HG02610 (cell line): ENCODE results near the gene UGT2B10.
"Not testable (repeated sequence)": the region's sequence is repeated elsewhere in the genome, so short reads cannot be mapped to it uniquely, and the experiment has no call there.

Source experiments
- ATAC-seq: cut with Tn5 transposase; IDR thresholded peaks from one replicate; pipeline ENCODE4 v1.9.1; 2021; ENCODE audit warnings: mild to moderate bottlenecking, moderate library complexity; ENCODE audit not compliant: unreplicated experiment

The UGT2B10 gene

DNA sequence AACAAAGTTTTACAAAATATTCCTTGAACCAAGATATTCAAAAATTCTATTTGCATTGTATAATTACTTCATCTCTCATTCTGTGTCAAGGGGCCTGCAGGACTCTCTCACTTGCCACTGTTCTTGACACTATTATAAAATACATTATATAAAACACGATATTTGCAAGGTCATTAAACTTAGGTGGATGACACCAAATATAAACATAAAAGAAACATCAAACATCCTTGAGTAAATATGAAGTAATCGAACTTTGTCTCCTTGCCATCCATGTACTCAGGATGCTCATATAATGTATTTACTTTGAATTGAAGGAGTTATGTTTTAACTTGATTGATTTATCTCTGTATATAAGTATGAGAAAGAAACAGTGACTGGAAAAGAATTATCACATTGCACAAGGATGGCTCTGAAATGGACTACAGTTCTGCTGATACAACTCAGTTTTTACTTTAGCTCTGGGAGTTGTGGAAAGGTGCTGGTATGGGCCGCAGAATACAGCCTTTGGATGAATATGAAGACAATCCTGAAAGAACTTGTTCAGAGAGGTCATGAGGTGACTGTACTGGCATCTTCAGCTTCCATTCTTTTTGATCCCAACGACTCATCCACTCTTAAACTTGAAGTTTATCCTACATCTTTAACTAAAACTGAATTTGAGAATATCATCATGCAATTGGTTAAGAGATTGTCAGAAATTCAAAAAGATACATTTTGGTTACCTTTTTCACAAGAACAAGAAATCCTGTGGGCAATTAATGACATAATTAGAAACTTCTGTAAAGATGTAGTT, at the start of gene UGT2B10:
Gene UGT2B10, plus strand, starts transcription at position 378 of the 793 bp plus-strand sequence. Its CDS starts 26 bp downstream, at position 404.
- not testable (repeated sequence) for ATAC-seq

DNA sequence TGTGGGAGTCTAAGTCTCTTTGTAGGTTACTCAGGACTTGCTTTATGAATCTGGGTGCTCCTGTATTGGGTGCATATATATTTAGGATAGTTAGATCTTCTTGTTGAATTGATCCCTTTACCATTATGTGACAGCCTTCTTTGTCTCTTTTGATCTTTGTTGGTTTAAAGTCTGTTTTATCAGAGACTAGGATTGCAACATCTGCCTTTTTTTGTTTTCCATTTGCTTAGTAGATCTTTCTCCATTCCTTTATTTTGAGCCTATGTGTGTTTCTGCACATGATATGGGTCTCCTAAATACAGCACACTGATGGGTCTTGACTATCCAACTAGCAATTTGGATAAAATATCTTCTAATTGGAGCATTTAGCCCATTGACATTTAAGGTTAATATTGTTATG, 44.0 kb upstream of the UGT2B10 start:
- not testable (repeated sequence) for ATAC-seq

DNA sequence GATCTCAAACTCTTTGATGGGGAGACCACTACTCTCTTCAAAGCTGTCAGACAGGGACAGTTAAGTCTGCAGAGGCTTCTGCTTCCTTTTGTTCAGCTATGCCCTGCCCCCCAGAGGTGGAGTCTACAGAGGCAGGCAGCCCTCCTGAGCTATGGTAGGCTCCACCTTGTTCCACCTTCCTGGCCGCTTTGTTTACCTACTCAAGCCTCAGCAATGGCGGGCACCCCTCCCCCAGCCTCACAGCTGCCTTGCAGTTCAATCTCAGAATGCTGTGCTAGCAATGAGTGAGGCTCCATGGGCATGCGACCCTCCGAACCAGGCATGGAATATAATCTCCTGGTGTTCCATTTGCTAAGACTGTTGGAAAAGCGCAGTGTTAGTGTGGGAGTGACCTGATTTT, 42.1 kb upstream of the UGT2B10 start:
- no peak for ATAC-seq

DNA sequence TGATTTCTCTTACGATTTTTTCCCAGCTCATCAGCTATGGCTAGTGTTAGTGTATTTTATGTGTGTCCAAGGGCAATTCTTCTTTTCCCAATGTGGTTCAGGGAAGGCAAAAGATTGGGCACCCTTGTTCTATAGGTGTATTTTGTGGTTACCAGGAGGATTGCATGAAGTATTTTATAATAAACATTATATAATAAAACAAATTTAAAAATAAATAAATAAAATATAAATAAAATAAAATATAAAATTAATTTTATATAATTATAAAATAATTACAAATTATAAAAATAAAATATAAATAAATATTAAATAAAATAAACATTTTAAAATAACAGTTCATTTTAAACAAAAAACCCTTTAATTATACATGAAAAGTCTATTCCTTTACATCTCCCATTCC, 35.6 kb upstream of the UGT2B10 start:
- no peak for ATAC-seq

DNA sequence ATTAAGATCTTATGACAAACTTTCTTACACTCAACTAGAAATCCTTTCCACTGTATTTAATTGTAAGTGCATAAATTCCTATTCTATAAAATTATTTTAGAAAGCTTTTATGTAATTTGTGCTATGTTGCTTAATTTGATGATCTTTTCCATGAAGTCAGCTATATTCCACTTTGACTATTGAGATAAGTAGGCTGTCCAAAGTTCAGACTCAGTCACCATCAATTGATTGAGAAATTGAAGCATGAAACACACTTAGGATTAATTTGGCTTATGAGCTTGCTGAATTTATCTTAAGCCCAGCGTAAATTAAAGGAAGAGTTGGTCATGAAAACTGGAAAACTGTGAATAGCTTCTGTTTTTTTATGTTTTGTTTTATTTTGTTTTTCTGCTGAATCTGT, 18.7 kb upstream of the UGT2B10 start:
- ATAC-seq = no peak

DNA sequence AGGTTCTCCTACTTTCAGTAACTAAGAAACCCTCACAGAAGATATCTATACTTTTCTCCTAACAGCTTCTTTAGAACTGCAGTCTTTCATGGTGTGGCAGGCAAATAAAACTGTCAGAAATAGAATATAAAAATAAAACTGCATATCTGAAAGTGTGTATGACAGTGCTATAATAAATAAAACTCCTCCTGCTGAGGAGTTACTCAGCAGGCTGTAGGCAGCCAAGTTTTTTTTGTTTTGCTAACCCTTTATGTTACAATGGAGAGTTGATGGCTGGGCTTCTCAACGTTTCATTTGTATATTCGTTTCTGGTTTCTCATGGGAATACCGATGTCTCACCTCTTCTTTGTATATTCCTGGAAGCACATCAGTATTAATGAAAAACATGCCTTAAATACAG, 18.2 kb upstream of the UGT2B10 start:
- ATAC-seq = no peak

DNA sequence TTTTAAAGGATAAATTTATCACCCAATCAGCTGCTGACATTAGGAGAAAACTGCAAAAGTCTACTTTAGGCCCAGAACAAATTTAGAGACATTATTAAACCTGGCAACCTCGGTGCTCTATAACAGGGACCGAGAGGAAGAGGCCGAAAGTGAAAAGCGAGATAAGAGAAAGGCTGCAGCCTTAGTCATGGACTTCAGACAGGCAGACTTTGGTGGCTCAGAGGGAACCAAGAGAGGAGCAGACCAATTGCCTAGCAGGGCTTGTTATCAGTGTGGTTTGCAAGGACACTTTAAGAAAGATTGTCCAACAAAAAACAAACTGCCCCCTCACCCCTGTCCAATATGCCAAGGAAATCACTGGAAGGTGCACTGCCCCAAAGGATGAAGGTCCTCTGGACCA, 12.8 kb upstream of the UGT2B10 start:
- no peak for ATAC-seq

DNA sequence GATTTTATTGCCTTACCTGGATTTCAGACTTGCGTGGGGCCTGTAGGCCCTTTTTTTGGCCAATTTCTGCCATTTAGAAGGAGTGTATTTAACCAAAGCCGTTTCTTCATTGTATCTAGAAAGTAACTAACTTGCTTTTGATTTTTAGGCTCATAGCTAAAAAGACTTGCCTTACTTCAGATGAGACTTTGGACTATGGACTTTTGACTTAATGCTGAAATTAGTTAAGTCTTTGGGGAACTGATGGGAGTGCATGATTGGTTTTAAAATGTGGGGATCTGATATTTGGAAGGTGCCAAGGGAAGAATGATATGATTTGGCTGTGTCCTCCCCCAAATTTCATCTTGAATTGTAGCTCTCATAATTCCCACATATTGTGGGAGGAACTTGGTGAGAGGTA, 7.7 kb upstream of the UGT2B10 start:
- no peak for ATAC-seq

DNA sequence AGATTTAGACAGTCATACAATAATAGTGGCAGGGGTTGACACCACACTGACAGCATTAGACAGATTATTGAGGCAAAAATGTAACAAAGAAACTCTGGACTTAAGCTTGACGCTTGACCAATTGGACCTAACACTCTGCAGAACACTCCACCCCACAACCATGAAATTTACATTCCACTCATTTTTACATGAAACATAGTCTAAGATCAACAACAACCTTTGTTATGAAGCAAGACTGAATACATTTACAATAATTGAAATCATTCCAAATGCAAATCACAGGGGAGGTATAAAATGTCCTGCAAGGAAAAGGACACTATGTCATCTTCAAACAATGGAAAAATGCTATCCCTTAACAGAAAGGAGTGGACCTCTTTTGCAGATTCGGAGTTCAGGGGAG, 4.9 kb upstream of the UGT2B10 start:
- no peak for ATAC-seq

DNA sequence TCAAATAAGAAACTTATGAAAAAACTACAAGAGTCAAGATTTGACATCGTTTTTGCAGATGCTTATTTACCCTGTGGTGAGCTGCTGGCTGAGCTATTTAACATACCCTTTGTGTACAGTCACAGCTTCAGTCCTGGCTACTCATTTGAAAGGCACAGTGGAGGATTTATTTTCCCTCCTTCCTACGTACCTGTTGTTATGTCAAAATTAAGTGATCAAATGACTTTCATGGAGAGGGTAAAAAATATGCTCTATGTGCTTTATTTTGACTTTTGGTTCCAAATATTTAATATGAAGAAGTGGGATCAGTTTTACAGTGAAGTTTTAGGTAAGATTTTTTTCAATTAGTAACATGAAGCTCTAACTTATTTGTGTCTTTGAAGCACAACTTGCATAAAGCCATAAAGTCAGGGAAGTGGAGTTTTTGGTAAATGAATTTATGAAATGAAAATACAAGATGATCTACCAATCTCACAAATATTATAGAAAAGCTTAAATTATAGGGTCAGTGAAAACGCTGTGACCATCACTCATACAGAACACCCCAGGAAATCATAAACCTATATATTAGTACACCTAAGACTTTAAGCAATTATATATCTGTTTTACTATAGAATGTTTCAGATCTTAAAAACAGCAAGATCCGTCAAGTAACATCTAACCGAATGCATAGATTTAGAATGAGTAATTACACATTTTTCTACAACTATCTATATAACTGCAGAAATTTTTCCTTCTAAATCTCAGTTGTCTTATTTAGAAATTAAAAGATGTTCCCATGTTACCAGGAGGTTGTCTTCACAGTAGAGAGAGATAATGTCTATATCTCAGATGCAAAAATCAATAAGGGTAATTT, 844 bp downstream of the UGT2B10 start:
- ATAC-seq = not testable (repeated sequence)

DNA sequence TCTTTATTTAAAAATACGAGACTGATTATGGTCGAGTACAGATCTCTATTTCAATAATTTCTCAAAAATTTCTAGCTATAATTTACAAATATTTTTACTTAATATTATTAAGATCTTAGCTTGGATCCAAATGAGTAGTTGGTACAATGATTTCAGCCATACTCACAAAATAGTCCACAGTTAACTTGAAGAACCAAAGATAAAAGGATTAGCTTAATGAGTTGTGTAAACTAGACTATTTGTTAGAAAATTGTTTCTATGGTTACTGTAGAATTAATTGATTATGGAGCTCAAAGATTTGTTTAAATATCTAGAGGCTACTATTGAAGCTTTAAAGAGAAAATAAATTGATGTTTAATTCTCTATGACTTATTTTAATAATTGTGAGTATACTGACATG, 1.6 kb downstream of the UGT2B10 start:
- no peak for ATAC-seq

DNA sequence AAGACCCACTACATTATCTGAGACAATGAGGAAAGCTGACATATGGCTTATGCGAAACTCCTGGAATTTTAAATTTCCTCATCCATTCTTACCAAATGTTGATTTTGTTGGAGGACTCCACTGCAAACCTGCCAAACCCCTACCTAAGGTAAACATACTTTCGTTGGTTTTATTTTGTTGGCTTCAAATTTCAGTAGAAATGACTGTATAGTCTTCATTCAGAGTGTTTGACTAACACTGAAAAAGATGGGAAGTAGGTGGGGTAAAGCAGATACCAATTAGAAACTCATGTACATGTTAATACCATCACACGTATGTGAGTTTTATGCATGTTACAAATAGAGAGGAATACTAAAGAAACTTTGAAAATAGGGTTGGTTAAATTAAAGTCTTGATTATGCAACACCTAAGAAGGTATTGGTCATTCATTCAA, 2.3 kb downstream of the UGT2B10 start:
- not testable (repeated sequence) for ATAC-seq

DNA sequence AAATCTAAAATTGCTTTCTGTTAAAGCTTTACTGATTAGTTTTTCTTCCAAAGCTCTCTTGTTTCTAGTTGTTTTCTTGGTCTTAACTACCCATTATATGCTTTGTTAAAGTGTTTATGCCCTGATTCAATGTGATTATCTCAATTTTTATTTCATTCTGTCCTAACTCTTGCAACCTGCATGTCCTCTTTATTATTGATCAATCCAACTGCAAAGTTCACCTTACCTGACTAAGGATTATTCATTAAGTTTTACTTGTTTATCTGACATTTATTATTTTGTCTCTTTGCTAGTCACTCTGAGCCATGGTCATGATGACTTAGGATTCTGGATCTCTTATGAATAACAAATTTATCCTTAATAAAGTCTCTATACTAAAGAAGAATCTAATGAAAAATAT, 15.8 kb downstream of the UGT2B10 start:
- no peak for ATAC-seq

DNA sequence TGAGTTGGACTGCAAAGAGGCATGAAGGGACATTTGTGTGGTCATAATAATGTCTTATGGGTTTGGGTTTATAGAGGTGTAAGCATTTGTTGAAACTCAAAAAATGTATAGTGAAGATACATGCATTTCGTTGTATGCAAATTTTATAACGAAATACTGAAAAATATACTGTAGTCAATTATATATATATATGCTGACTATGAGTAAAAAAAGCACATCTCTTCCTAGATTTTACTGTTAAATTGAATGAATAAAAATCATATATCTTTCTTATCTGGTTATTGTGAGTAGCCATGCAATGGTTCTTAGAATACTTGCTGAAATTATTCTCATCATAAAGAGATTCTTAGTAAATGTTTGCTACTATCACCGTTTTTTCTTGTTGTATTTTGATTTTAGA, 34.5 kb downstream of the UGT2B10 start:
- no peak for ATAC-seq

DNA sequence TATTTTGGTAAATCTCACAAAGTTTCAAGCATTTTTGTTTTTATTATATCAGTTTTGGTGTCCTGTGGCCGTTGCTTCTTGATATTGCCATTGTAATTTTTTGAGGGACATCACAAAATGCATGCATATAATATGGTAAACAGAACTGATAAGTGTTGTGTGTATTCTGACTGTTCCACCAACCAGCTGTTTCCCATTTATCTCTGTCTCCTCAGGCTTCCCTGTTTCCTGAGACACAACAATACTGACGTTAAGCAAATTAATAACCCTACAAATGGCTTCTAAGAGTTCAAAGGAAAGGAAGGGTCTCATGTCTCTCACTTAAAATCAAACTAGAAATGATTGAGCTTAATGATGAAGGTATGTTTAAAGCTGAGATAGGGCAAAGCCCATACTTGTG, 40.0 kb downstream of the UGT2B10 start:
- no peak for ATAC-seq

DNA sequence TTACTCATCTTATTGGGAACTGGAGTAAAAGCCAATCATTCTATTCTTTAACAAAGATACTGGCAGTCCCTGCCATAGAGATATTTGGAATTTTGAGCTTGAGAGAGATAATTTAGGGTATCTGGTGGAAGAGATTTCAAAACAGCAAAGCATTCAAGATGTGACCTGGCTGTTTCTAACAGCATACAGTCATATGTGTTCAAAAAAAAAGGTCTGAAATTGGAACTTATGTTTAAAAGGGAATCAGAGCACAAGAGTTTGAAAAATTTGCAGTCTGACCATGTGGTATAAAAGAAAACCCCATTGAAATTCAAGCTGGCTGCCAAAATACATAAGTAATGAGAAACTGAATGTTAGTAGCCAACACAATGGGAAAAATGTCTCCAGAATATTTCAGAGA, 42.2 kb downstream of the UGT2B10 start:
- ATAC-seq = no peak

DNA sequence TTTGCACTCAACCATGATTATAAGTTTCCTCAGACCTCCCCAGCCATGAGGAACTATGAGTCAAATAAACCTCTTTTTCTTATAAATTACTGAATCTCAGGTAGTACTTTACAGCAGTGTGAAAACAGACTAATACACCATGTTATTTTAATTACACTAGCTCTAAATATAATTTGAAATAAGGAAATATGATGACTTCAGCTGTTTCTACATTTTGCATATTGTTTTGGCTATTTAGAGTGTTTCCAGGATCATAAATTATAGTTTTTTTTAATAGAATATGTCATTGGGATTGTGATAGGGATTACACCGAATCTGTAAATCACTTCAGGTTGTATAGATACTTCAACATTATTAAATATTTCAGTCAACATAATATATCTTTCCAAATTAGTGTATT, 43.9 kb downstream of the UGT2B10 start:
- no peak for ATAC-seq

DNA sequence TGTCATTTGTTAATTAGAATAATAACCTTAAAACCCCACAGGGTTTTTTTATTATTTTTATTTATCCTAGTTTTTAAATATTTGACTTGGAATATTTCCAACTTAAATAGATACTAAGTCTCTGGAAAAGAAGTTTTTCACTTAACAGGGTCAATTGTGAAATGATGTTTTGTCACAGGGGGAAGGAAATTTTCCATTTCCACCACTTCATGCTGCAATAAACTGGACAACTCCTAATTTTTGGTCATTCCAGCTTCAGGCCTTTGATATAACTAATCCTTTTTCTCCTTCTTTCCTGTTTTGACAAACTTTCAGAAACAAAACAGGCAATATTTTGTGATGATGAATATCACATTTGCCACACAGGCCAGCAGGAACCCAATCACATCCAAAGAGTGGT, 45.3 kb downstream of the UGT2B10 start:
- ATAC-seq = no peak

DNA sequence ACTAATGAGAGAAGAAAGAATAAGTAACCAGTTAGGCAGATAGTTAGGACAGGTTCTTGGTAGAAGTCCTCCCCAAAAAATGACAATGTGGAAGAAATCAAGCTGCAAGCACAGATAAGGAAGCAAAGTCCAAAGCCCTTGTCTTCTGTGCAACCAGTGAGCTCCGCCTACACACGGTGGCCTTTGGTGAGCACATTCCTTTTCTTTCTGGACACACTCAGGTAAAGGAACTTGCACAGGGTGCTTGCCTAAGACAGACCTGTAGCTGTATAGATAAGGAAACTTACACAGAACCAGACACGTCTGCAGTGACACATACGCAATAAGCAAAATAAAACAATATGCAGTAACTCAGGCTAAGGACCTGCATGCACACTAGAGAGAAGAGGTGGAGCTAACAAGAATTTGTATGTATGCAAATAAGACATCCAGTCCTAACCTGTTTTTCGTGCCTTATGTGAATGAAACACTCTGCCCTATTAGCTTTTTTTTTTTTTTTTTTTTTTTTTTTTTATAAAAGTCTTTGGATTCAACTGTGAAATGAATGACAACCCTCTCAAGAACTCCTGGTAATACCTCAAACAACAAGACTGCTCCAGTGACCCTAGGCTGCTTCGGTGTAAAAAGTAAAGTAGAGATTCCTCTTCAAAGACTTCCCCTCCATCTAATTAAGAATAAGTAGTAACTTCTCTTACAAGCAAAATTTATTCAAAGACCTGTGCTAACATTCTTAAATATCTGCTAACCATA, 48.8 kb downstream of the UGT2B10 start:
- ATAC-seq = no peak

DNA sequence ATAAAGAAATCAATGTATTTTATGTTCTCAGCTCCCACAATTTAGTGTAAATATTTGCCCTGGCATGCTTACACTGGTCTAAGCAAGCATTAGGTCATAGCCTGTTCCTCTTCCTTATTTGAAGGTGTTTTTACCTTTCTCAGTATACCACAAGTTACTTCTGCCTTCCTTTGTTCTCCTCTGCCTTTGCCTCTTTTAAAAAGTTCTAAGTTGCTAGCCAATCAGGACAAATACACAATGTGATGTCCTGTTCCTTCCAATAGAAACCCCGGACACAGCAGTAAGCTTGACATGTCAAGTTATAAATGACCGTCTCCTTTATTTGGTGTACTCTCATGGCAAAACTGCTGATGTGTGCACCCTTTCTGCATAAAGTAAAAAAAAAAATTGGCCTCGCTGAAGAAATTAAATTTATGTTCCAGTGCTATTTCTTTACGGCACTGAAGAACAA, 49.4 kb downstream of the UGT2B10 start:
- ATAC-seq = no peak

DNA sequence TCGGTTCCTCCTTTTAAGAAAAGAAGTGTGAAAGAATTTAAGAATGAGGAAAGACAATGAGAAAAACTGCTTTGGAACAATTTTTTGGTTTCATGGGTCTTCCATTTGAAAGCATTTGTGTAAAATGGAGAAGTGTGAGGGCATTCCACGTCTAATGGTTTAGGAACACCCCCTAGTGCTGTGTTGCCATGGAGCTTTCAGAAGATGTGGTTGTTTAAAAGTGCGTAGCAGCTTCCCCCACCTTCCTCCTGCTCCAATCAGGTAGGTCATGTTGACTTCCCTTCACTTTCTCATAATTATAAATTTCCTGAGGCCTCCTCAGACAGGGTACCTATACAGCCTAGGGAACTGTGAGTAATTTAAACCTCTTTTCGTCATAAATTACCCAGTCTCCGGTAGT, 50.0 kb downstream of the UGT2B10 start:
- ATAC-seq = no peak
